HTR-8/SVneo (cell line): ENCODE results near the gene CHAF1A.
A peak's percentile ranks its signal among the peaks of the same experiment; 100 is the strongest.

ENCODE experiments used
- DNase-seq: peaks from one replicate; pipeline ENCODE4 v3.0.0; 2011; ENCODE audit warnings: low spot score, mixed read lengths; ENCODE audit not compliant: insufficient read length
- FAIRE-seq: peaks from 2 replicates; lab custom pipeline; 2011; peaks lifted over from hg19 to GRCh38; lab: Jason Lieb, UNC

The CHAF1A gene

DNA sequence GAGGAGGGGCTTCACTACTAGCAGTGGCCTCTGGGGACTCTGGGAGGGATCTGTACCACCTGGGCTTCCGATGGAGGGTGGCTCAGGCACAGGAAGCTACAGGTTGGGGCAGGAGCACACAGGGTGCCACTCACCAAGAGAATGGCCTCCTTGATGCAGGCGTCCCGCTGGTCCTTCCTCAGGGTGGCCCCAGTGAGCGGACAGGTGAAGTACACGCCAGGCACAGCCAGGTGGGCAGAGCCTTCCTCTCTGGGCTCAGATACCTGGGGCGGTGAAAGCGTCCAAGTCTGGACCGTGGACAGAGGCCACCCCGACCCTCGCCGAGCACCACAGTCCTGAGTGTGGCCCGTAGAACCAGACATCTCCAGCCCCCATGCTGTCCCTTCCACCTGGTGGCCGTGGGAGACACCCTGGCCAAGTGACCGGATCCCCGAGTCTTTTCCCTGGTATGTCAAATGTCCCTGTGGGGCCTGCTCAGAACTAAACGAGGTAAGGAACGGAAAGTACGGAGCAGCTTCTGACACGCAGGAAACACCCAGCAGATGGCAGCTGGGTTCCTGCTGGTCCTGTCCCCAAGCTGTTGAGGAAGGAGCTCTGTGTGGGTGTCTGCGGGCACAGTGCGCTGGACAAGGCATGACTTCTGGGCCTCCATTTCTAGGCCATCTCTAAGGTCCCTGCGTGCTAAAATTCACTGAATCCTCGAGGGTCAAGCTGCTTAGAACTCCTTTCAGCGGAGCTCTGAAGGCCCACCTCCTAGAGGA, 50.0 kb downstream of the CHAF1A start:
- FAIRE-seq = no peak
- no peak for DNase-seq

DNA sequence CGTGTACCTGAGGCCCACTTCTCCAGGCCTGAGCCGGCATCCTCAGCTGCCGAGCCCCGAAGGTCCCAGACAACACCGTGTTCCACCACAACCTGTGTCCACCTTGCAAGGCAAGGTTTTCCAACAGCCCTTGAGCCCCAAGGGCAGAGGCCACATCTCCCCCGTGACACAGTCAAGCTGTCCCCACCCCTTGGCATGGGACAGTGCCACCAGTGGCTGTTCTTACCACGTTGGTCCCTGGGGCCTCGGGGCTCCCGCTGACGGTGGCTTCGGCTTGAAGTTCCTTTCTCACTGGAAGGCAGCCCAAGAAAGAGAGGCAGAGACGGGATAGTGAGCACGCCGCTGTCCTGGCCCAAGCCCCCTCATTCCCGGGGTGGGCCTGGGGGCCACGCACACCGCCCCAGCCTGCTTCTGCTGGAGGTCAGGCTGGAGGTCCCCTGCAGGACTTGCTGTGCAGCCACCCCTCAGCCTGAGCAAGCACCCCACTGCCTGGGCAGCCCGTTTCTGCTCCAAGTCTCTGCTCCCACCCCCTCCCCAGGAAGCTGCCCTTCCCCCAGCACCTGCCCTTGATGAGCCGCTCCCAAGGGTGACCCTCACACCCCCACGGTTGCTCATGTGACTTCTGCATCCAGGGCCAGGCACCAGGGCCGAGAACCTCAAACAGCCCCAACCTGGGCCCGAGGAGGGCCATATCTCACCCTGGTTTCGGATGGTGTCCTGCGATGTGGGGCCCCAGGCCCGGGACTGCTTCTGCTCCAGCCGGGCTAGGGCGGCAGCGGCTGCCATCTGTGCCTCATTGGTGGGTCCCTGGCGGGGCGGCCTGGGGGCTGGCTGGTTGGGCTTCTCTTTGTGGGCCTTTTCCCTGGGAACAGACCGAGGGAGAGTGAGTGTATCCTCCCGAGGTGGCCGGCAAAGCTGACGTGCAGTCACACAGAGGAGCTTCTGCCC, 51.1 kb downstream of the CHAF1A start:
- FAIRE-seq (no peak), DNase-seq (no peak)

DNA sequence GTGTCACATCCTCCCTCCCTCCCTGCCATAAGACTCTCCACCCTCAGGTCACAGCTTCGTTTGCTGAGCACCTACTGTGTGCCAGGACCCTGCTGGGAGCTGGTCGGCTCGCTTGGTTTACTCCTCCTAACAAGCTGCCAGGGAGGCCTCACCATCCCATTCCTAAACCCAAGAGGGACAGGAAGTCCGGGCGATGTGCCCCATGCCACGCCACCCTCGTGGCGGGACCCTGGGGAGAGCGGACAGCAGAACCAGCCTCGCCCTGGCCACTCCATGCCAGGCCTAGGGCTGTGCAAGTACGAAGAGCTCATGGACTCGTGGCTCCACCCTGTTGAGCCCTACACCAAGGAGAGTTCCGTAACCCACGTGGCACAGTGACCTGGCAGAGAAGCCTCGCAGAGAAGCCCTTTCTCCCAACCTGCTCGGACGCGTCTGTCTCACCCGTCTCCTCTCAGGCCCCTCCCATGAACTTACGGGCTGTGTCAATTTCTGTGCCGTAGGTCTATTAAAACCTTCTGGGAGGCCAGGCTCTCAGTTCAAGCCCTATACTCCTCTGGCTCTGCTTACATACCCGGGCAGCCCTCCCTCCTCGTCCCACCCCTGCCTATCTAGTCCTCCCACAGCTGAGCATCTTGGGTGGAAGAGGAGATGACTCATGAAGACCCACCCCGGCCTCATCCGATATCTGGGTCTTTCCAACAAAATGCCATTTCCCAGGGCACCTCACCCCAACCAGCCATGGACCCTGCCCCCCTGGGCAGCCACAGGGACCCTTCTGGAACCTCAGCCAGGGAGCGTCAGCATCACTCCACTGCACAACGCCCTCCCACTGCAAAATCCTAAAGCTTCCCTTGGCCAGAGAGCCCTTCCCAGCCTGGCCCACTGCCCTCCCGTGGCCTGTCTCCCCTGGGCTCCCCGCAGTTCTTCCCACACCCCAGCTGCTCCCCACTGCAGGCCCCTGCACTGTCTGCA, 52.6 kb downstream of the CHAF1A start:
- DNase-seq (no peak), FAIRE-seq (no peak)

DNA sequence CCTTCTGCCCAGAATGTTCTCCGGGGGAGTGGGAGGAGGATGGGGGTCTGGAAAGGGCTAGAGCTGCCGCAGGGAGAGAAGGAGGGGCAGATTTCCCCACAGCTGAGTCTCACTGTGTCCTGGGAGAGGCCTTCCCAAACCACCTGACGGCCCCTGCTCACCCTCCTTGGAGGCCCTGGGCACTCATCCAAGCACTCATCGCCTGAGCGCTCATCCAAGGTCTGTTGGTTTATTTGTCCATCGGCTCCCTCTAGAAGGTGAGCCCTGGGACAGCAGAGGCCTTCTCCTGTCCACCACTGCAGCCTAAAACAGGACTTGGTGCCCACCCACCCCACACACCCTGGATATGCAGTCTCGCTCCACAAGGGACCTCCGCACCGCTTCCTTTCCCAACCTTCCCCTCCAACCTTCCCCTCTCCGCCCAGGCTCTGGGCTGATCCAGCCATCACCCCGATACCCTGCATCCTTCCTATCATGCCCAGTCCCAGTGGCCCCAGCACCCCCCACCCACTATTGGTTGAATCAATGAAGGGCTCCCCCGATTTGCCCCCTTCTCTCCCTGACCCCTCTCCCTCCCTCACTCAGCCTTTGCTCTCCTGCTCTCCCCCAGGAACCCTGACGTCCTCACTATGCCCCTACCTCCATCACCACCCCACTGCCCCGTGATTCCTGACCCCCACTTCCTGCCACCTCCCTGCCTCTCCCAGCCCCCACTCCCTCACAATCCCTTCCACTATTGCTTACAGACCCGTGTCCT, 53.5 kb downstream of the CHAF1A start:
- no peak for DNase-seq
- FAIRE-seq = no peak

DNA sequence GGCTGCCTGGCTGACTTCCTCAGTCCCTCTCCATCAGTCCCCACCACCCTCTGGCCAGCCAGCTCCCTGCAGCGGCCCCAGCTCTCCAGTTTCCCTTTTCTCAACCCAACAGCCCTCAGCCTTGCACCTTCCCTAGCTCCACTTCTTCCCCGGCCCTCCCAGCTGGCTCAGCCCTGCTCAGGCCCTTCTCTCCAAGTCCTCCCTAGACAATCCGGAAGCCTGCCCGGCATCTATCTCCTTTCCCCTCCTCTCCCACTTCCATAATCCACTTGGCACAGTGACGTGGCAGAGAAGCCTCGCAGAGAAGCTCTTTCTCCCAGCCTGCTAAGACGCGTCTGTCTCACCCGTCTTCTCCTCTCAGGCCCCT, 54.0 kb downstream of the CHAF1A start:
- DNase-seq (no peak), FAIRE-seq (no peak)

DNA sequence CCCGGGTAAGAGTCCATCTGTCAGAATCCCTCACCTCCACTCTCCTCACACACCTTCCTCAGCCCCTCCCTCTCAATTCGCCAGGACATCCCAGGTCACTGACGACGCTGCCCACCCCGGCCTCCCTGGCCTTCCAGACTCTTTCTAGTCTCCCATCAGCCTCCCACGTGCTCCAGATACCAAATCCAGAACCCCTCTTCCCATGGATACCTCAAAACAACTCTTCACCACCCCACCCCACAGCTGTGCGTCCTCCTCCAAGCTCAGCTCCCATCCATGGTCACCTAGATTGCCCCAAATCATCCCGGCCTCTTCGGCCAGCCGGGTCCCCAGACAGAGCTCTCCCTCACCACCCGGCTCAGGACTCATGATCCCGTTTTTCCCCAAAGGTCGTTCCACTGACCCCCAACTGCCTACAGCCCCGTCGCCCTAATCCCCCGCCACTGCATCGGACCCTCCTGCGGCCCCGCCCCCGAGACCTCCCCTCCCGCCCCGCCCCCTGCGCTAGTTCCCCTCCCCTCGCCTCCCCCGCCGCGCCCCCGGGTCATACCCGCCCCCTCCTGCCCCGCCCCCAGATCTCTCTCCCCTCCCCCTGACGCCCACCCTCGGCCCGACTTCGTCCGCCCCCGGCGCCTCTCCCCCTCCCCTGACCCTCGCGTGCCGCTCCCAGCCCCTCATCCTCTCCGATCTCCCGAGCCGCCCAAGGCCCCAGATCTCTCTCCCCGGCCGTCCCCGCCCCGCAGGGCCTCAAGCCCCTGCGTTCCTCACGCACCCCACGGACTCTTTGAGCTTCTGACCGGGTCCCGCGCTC, 54.6 kb downstream of the CHAF1A start:
- no peak for FAIRE-seq
- no peak for DNase-seq

DNA sequence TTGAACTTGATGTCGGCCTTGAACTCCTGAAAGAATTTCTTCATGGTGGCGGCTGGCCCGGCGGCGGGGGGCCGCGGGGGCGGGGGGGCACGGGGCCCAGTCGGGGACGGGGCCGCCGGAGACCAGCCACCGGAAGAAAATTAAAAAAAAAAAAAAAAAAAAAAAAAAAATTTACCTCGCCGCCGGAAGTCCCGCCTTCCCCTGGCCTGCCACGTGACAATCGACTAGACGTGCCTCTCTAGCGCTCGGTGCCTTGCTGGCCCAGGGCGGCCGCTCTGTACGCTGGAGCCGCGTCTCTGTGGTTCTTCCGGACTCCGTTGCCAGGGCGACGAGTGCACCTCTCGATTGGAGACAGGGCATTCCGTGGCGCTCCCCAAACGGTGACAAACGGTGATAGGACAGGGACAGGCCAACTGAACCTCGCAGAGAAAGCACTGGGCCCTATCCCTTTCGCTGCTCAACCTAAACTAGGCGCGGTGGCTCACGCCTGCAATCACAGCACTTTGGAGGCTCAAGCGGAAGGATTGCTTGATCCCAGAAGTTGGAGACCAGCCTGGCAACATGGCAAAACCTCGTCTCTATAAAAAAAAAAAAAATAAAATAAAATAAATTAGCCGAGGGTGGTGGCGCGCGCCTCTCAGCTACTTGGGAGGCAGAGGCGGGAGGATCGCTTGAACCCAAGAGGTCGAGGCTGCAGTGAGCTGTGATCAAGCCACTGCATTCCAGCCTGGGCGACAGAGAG, 55.4 kb downstream of the CHAF1A start, which contains the start of gene UBXN6:
Gene UBXN6 (minus strand): TSS at position 141 of the 742 bp plus-strand sequence. CDS start 97 bp downstream, at position 44.
- FAIRE-seq = peak; percentile 31
- peak; percentile 83 for DNase-seq

DNA sequence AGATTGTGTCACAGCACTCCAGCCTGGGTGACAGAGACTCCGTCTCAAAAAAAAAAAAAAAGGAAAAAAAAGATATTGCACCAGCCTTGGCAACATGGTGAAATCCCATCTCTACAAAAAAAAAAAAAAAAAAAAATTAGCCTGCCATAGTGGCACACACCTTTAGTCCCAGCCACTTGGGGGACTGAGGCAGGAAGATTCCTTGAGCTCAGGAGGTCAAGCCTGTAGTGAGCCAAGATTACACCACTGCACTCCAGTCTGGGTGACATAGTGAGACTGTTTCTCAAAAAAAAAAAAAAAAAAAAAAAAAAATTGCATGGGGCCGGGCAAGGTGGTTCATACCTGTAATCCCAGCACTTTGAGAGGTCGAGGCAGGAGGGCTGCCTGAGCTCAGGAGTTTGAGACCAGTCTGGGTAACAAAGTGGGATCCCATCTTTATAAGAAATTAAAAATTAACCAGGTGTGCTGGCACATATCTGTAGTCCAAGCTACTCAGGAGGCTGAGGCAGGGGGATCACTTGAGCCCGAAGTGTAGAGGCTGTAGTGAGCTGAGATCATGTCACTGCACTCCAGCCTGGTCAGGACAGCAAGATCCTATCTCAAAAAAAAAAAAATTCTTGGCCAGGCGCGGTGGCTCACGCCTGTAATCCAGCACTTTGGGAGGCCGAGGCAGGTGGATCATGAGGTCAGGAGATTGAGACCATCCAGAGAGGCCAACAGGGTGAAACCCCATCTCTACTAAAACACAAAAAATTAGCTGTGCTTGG, 62.6 kb downstream of the CHAF1A start:
- FAIRE-seq = no peak
- DNase-seq = no peak

DNA sequence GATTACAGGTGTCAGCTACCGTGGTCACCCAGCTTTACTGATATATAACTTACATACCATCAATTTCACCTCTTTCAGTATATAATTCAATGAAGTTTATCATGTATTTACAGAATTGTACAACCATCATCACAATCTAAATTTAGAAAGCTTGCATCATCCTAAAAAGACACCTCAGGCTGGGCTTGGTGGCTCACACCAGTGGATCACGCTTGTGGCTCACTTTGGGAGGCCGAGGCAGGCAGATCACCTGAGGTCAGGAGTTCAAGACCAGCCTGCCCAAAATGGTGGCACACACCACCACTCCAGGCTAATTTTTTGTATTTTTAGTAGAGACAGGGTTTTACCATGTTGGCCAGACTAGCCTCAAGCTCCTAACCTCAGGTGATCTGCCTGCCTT, 65.4 kb downstream of the CHAF1A start:
- FAIRE-seq (no peak), DNase-seq (no peak)

DNA sequence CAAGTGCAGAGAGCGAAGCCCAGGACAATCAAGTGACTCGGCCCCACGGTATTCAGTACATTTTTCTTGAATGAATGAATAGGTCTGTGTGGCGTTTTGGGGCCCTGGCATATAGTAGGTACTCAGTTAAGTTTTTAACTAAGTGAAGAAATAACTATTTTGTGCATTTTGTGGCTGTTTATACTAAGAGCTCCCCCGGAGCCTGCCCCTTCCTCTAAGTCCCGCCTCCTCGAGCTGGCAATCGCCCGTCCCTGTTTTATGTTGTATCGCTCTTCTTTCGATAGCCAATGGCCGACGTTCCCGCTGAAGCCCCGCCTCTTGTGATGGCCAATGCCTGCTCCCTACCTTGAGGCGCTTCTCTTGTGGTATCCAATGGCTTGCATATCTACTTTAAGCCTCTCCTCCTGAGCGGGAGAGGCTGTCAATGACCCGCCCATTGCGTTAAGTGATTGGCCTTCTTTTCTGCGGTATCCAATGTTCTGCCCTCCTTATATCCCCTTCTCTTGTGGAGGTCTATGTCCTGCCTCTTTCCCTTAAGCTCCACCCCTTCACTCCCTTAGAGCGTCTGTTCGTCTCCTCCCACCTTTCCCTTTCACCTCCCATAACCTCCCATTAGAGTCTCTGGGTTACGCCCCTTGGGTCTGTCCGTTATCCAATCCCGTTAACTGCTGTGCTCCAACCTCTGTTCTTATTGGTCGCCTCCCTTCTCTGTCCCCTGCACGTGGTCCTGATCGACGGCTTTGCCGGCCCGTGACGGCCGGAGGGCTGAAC, 69.1 kb downstream of the CHAF1A start:
- FAIRE-seq = peak; percentile 97

DNA sequence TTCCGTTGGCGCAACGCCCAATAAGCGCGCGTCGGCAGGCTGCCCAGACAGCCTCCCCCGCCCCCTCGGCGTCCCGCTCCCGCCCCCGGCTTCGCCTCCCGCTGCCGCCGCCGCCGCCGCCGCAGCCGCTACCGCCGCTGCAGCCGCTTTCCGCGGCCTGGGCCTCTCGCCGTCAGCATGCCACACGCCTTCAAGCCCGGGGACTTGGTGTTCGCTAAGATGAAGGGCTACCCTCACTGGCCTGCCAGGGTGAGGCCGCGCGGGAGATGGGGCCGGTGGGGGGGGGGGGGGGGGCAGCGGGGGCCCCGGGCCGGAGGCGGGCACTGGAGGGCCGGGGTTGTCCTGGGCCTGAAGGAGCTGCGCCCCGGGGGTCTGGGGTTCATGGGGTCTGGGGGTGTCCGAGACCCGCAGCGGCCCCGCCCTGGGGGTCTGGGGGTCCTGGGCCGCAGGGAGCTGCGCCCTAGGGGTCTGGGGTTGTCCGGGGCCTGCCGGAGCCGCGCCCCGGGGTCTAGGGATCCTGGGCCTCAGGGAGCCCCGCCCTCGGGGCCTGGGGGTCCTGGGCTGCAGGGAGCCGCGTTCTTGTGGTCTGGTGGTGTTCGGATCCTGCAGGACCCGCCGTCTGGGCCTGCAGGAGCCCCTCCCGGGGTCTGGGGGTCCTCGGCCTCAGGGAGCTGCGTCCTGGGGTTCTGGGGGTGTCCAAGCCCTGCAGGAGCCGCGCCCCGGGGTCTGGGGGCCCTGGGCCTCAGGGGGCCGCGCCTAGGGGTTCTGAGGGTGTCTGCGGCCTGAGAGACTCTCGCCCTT, 69.9 kb downstream of the CHAF1A start, which contains the start of gene HDGFL2:
Gene HDGFL2 (plus strand): TSS at position 124 of the 801 bp plus-strand sequence. CDS start 54 bp downstream, at position 178.
- DNase-seq = no peak
- FAIRE-seq = no peak

More for the DNA sequence above, 69.1 kb downstream of the CHAF1A start:
- peak; percentile 95 for DNase-seq

DNA sequence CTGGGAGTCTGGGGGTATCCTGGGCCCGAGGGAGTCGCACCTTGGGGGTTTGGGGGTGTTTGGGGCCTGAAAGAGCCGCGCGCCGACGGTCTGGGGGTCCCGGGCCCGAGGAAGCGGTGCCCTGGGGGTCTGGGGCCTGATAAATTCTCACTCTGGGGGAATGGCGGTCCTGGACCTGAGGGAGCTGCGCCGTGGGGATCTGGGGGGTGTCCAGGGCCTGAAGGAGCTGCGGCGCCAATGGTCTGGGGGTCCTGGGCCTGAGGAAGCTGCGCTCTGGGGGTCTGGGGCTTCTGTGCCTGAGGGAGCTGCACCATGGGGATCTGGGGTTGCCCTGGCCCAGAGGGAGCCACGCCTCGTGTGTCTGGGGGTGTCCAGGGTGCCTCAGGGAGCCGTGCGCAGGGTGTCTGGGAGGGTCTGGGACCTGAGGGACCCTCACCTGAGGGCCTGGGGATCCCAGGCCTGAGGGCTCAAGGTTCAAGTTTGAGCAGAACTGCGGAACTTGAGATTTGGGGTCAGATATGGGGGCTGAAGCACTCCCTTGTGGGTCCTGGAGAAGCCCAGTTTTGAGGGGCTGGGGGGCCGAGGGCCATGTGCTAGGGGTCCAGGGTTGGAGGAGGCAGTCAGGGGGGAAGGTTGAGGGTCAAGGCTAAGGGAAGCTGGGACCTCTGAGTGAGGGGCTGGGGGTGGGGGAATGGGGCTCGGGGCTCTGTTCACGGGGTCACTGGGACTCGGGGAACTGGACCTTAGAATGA, 70.7 kb downstream of the CHAF1A start:
- no peak for FAIRE-seq

DNA sequence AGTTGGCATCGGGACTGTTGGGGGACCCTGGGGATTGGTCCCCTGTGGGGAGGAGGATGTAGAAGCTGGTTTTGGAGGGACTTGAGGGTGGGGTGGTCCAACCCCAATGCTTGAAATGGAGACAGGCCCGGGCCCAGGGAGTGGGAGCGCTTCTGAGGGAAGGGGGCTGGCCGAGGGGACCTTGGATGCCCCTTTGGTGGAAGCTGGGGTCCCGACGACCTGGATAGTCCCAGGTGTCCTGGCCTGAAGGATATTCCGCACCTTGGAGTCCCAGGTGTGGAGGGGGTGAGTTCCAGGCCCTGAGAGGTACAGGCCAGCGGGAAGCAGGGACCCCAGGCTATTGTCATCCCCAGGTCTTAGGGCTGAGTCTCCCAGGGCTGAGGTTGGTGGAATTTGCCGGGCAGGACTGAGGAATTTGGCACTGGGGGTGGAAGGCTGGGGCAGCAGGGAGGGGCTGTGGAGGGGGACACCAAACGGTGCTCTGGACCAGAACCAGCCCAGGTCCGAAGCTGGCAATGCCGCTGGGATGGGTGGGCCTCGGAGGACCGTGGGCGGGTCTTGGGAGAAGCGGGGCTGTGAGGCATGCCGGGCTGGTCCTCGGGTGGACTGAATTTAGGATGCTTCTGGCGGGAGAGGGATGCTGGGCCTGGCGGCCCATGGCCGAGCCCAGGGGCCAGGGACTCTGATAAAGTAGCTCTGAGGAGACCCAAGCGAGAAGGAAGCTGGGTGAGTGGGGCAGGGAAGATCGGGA, 71.5 kb downstream of the CHAF1A start:
- DNase-seq (no peak), FAIRE-seq (no peak)

More for the DNA sequence above, 70.7 kb downstream of the CHAF1A start:
- DNase-seq = no peak

DNA sequence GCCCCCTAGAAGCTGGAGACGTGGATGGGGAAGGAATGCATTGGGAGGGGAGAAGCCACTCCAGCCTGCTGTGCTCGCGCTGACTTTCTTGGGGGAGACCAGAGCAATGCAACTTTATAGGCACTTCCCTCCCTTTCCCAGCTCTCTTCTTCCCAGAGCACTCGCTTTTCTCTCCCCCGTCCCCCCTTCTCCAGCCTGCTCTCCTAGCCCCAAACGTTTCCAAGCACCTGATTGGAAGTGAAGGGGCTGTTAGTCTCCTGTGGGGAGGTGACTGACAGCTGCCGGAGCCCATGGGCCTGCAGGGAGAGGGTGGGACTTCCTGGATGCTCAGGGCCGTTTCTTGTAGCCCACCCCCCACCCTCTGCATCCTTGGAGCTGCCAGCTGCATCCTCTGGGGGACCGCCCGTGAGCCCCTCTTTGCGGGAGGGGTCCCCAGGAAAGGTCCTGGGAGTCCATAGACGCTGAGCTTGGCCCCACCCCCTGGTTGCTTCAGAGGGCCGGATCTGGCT, 72.1 kb downstream of the CHAF1A start:
- FAIRE-seq = no peak
- DNase-seq = peak; percentile 83
